Astrocyte (in vitro differentiated cells and primary cell): ENCODE results near the gene DNAH3.

Source experiments
- EZH2 ChIP-seq: IDR thresholded peaks from 2 replicates; pipeline ENCODE4 v1.6.1; 2012; ENCODE audit warnings: mild to moderate bottlenecking, low read length, inconsistent platforms; ENCODE audit not compliant: insufficient read depth
- TF ChIP-seq, protein P1 (sequence below): IDR thresholded peaks from 2 replicates; pipeline ENCODE4 v1.5.1; 2011; ENCODE audit warnings: low read depth, mild to moderate bottlenecking, inconsistent platforms, low read length, moderate library complexity; ENCODE audit not compliant: insufficient read depth

DNA sequence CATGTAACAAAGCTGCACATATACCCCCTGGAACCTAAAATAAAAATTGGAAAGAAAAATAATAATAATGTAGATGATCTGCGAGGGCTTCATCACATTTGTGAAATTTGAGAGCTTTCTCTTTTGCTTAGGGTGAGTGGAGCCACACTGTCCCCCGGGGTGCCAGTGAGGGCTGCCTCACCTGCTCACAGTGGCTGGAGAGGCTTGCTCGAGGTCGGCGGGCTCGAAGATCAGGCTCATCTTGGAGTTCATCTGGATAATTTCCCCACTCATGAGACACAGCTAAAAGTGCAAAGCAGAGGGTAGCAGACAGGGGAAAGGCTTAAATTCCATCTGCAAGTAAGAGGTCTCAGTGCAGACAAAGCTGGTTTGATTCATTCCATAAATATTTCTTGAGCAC, 123.8 kb downstream of the DNAH3 start:
- TF ChIP-seq, protein P1, sequence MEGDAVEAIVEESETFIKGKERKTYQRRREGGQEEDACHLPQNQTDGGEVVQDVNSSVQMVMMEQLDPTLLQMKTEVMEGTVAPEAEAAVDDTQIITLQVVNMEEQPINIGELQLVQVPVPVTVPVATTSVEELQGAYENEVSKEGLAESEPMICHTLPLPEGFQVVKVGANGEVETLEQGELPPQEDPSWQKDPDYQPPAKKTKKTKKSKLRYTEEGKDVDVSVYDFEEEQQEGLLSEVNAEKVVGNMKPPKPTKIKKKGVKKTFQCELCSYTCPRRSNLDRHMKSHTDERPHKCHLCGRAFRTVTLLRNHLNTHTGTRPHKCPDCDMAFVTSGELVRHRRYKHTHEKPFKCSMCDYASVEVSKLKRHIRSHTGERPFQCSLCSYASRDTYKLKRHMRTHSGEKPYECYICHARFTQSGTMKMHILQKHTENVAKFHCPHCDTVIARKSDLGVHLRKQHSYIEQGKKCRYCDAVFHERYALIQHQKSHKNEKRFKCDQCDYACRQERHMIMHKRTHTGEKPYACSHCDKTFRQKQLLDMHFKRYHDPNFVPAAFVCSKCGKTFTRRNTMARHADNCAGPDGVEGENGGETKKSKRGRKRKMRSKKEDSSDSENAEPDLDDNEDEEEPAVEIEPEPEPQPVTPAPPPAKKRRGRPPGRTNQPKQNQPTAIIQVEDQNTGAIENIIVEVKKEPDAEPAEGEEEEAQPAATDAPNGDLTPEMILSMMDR, result no peak
- TF ChIP-seq EZH2, result no peak
